ENCODE results near the gene GBF1.

GBF1 gene

GRCh38 chr10:102226542-102226870, 18.8 kb upstream of the GBF1 start:
- Histone ChIP-seq H3K27ac (ENCODE audit: low read length) (no peak overlapping the region), H4K20me1 (ENCODE audit: insufficient read depth, low read length) (no peaks in the 10 kb centered on the region), H3K27me3 (ENCODE audit: low read depth, low read length) (peaks cover 10% of the 10 kb centered on the region; the same call in 1 of the 2 replicates), H3K4me3 (ENCODE audit: low read length) (no peak overlapping the region), H3K4me1 (ENCODE audit: low read length) (no peaks in the 10 kb centered on the region; the same call in 1 of the 2 replicates), H3K36me3 (replicated peaks; ENCODE audit: low read depth, low read length) (no peaks in the 10 kb centered on the region), H2AFZ (ENCODE audit: low read depth, low read length) (no peak overlapping the region), H3K9ac (ENCODE audit: low read length) (no peak overlapping the region), H3K9me3 (ENCODE audit: insufficient read depth, low read length) (no peaks in the 10 kb centered on the region), H3K4me2 (ENCODE audit: low read length) (no peak overlapping the region), H3K79me2 (ENCODE audit: low read length) (no peaks in the 10 kb centered on the region)
- TF ChIP-seq CTCF (IDR thresholded peaks at IDR 0.05; ENCODE audit: low read depth, low read length) (no peak), EZH2phosphoT487 (IDR thresholded peaks at IDR 0.05; ENCODE audit: low read depth) (no peak)

GRCh38 chr10:102227050-102227449, 18.3 kb upstream of the GBF1 start:
- no peaks in the 10 kb centered on the region for H3K36me3 ChIP-seq (replicated peaks; ENCODE audit: low read depth, low read length)
- TF ChIP-seq CTCF (IDR thresholded peaks at IDR 0.05; ENCODE audit: low read depth, low read length) = no peak
- TF ChIP-seq EZH2phosphoT487 (IDR thresholded peaks at IDR 0.05; ENCODE audit: low read depth) = no peak
- H3K27me3 ChIP-seq (ENCODE audit: low read depth, low read length) = peaks cover 10% of the 10 kb centered on the region; the same call in 1 of the 2 replicates
- H2AFZ ChIP-seq (ENCODE audit: low read depth, low read length) = no peak overlapping the region
- H3K27ac ChIP-seq (ENCODE audit: low read length) = no peak overlapping the region
- H3K4me3 ChIP-seq (ENCODE audit: low read length) = no peak overlapping the region
- H4K20me1 ChIP-seq (ENCODE audit: insufficient read depth, low read length) = no peaks in the 10 kb centered on the region
- no peak overlapping the region for H3K9ac ChIP-seq (ENCODE audit: low read length)
- H3K9me3 ChIP-seq (ENCODE audit: insufficient read depth, low read length) = no peaks in the 10 kb centered on the region
- no peak overlapping the region for H3K4me2 ChIP-seq (ENCODE audit: low read length)
- no peaks in the 10 kb centered on the region for H3K79me2 ChIP-seq (ENCODE audit: low read length)
- H3K4me1 ChIP-seq (ENCODE audit: low read length) = no peaks in the 10 kb centered on the region; the same call in 1 of the 2 replicates

GRCh38 chr10:102229810-102230263, 15.5 kb upstream of the GBF1 start:
- Histone ChIP-seq H3K9ac (ENCODE audit: low read length) (no peak overlapping the region), H3K9me3 (ENCODE audit: insufficient read depth, low read length) (no peaks in the 10 kb centered on the region), H3K36me3 (replicated peaks; ENCODE audit: low read depth, low read length) (no peaks in the 10 kb centered on the region), H3K4me3 (ENCODE audit: low read length) (peak overlapping the region; percentile 71), H3K4me2 (ENCODE audit: low read length) (peak overlapping the region; percentile 97), H3K79me2 (ENCODE audit: low read length) (no peaks in the 10 kb centered on the region), H4K20me1 (ENCODE audit: insufficient read depth, low read length) (no peaks in the 10 kb centered on the region), H2AFZ (ENCODE audit: low read depth, low read length) (peak overlapping the region; percentile 86), H3K27me3 (ENCODE audit: low read depth, low read length) (peaks cover 6% of the 10 kb centered on the region; the same call in 1 of the 2 replicates), H3K27ac (ENCODE audit: low read length) (no peak overlapping the region), H3K4me1 (ENCODE audit: low read length) (no peaks in the 10 kb centered on the region; the same call in 1 of the 2 replicates)
- TF ChIP-seq EZH2phosphoT487 (IDR thresholded peaks at IDR 0.05; ENCODE audit: low read depth) = no peak
- peak; percentile 79 for TF ChIP-seq CTCF (IDR thresholded peaks at IDR 0.05; ENCODE audit: low read depth, low read length)

GRCh38 chr10:102230264-102230860, 15.0 kb upstream of the GBF1 start:
- H3K36me3 ChIP-seq (replicated peaks; ENCODE audit: low read depth, low read length) = no peaks in the 10 kb centered on the region
- no peak overlapping the region for H3K27ac ChIP-seq (ENCODE audit: low read length)
- H3K27me3 ChIP-seq (ENCODE audit: low read depth, low read length) = peaks cover 6% of the 10 kb centered on the region; the same call in 1 of the 2 replicates
- H3K9me3 ChIP-seq (ENCODE audit: insufficient read depth, low read length) = no peaks in the 10 kb centered on the region
- H3K4me1 ChIP-seq (ENCODE audit: low read length) = no peaks in the 10 kb centered on the region; the same call in 1 of the 2 replicates
- no peaks in the 10 kb centered on the region for H3K79me2 ChIP-seq (ENCODE audit: low read length)
- H4K20me1 ChIP-seq (ENCODE audit: insufficient read depth, low read length) = no peaks in the 10 kb centered on the region
- peak overlapping the region; percentile 86 for H2AFZ ChIP-seq (ENCODE audit: low read depth, low read length)
- peak overlapping the region; percentile 71 for H3K4me3 ChIP-seq (ENCODE audit: low read length)
- TF ChIP-seq CTCF (IDR thresholded peaks at IDR 0.05; ENCODE audit: low read depth, low read length) = no peak
- no peak for TF ChIP-seq EZH2phosphoT487 (IDR thresholded peaks at IDR 0.05; ENCODE audit: low read depth)
- H3K9ac ChIP-seq (ENCODE audit: low read length) = no peak overlapping the region
- peak overlapping the region; percentile 97 for H3K4me2 ChIP-seq (ENCODE audit: low read length)
